ENCODE results near the gene SVOPL. TPM values are rescaled to one million over a fixed set of nuclear protein-coding genes. Genes with fewer than 3 reads are reported as not detected.

The SVOPL gene
- total RNA-seq, 1 donor from 2014 or later = 0.09 TPM

DNA sequence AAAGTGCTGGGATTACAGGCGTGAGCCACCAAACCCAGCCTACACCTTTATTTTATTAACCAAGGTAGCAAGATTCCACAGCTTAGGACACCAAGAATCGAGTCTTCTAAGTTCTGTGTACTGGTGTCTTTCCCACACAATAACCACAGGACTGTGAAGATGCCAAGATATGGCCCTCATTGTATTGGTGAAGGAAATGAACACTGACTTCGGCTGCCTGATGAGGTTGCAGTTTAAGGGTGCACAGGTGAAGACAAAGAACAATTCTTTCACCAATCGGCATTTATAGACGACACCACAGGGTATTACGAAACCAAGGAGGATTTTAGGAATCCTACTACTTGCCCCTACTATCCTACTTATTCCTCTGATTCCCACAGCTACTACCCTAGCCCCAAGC, 47.5 kb upstream of the SVOPL start:
- H3K4me1 Mint-ChIP-seq = peaks cover 29% of the 10 kb centered on the region

DNA sequence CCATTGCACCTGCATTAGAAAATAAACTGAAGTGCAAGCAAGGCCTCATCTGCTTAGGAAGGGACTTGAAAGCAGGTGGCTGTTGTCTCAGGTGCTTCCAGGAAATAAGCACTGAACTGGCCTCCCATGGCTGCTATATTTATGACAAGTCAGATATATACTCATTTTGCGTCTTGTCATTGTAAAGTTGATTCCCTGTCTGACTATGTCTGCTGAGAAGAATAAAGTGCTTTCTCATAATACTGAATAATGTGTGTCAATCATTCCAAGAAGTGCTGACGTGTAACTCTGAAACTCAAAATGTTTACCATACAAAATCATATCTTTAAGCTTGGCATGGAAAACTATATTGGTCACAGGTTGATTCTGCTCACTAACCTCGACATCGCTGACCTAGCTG, 44.9 kb upstream of the SVOPL start:
- H3K9ac ChIP-seq = no peak overlapping the region
- no peaks in the 10 kb centered on the region for H4K20me1 ChIP-seq (ENCODE audit: low read depth)
- Mint-ChIP-seq H3K36me3 (no peaks in the 10 kb centered on the region), H3K4me1 (peaks cover 16% of the 10 kb centered on the region), H3K27ac (no peak overlapping the region), H3K4me3 (no peak overlapping the region), H3K27me3 (ENCODE audit: insufficient read depth, low read depth) (peaks cover 17% of the 10 kb centered on the region), H3K9me3 (peaks cover 3% of the 10 kb centered on the region)
- no peaks in the 10 kb centered on the region for H3K27me3 ChIP-seq
- H3K9me3 ChIP-seq (ENCODE audit: low read depth) = no peaks in the 10 kb centered on the region
- no peak for TF ChIP-seq EZH2 (IDR thresholded peaks at IDR 0.05)
- no peak for TF ChIP-seq EZH2phosphoT487 (IDR thresholded peaks at IDR 0.05)
- TF ChIP-seq, protein P1, sequence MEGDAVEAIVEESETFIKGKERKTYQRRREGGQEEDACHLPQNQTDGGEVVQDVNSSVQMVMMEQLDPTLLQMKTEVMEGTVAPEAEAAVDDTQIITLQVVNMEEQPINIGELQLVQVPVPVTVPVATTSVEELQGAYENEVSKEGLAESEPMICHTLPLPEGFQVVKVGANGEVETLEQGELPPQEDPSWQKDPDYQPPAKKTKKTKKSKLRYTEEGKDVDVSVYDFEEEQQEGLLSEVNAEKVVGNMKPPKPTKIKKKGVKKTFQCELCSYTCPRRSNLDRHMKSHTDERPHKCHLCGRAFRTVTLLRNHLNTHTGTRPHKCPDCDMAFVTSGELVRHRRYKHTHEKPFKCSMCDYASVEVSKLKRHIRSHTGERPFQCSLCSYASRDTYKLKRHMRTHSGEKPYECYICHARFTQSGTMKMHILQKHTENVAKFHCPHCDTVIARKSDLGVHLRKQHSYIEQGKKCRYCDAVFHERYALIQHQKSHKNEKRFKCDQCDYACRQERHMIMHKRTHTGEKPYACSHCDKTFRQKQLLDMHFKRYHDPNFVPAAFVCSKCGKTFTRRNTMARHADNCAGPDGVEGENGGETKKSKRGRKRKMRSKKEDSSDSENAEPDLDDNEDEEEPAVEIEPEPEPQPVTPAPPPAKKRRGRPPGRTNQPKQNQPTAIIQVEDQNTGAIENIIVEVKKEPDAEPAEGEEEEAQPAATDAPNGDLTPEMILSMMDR (IDR thresholded peaks at IDR 0.05) = no peak
- DNase-seq (ENCODE audit: low spot score) = no peak
- no peak overlapping the region for H2AFZ ChIP-seq (replicated peaks)
- no peak overlapping the region for H3K4me2 ChIP-seq
- H3K4me1 ChIP-seq = no peaks in the 10 kb centered on the region
- H3K79me2 ChIP-seq (ENCODE audit: low read depth) = no peaks in the 10 kb centered on the region
- H3F3A ChIP-seq (ENCODE audit: low read depth) = no peaks in the 10 kb centered on the region
- H3K4me3 ChIP-seq = no peak overlapping the region
- H3K27ac ChIP-seq = no peak overlapping the region
- H3K36me3 ChIP-seq = no peaks in the 10 kb centered on the region

More for the DNA sequence above, 47.5 kb upstream of the SVOPL start:
- TF ChIP-seq EZH2 (IDR thresholded peaks at IDR 0.05) = no peak
- TF ChIP-seq, protein P1 (IDR thresholded peaks at IDR 0.05) = no peak
- TF ChIP-seq EZH2phosphoT487 (IDR thresholded peaks at IDR 0.05) = no peak
- Histone ChIP-seq H3K36me3 (no peaks in the 10 kb centered on the region), H3K27me3 (no peaks in the 10 kb centered on the region), H2AFZ (replicated peaks) (no peak overlapping the region), H3K4me1 (peaks cover 10% of the 10 kb centered on the region), H3K9ac (no peak overlapping the region), H3F3A (ENCODE audit: low read depth) (peaks cover 7% of the 10 kb centered on the region), H3K9me3 (ENCODE audit: low read depth) (no peaks in the 10 kb centered on the region), H4K20me1 (ENCODE audit: low read depth) (no peaks in the 10 kb centered on the region), H3K4me2 (no peak overlapping the region), H3K79me2 (ENCODE audit: low read depth) (no peaks in the 10 kb centered on the region), H3K27ac (no peak overlapping the region), H3K4me3 (no peak overlapping the region)
- H3K4me3 Mint-ChIP-seq = no peak overlapping the region
- H3K36me3 Mint-ChIP-seq = no peaks in the 10 kb centered on the region
- no peak for DNase-seq (ENCODE audit: low spot score)
- H3K9me3 Mint-ChIP-seq = peaks cover 4% of the 10 kb centered on the region
- H3K27ac Mint-ChIP-seq = no peak overlapping the region
- H3K27me3 Mint-ChIP-seq (ENCODE audit: insufficient read depth, low read depth) = peaks cover 19% of the 10 kb centered on the region

- no peak overlapping the region for H3K4me3 Mint-ChIP-seq
- no peaks in the 10 kb centered on the region for H3F3A ChIP-seq (ENCODE audit: low read depth)
- no peak for DNase-seq (ENCODE audit: low spot score)
Measured at GRCh38 chr7:138745189-138745588, 44.0 kb upstream of the SVOPL start.

More at GRCh38 chr7:138745189-138745588, 44.0 kb upstream of the SVOPL start:
- no peaks in the 10 kb centered on the region for H4K20me1 ChIP-seq (ENCODE audit: low read depth)
- H2AFZ ChIP-seq (replicated peaks) = no peak overlapping the region
- Mint-ChIP-seq H3K27ac (no peak overlapping the region), H3K27me3 (ENCODE audit: insufficient read depth, low read depth) (peaks cover 13% of the 10 kb centered on the region), H3K36me3 (no peaks in the 10 kb centered on the region), H3K9me3 (peaks cover 3% of the 10 kb centered on the region), H3K4me1 (peaks cover 8% of the 10 kb centered on the region)
- H3K36me3 ChIP-seq = no peaks in the 10 kb centered on the region
- H3K9ac ChIP-seq = no peak overlapping the region
- no peaks in the 10 kb centered on the region for H3K4me1 ChIP-seq
- H3K4me2 ChIP-seq = no peak overlapping the region
- no peak overlapping the region for H3K27ac ChIP-seq
- no peaks in the 10 kb centered on the region for H3K27me3 ChIP-seq
- no peaks in the 10 kb centered on the region for H3K9me3 ChIP-seq (ENCODE audit: low read depth)
- H3K4me3 ChIP-seq = no peak overlapping the region
- H3K79me2 ChIP-seq (ENCODE audit: low read depth) = no peaks in the 10 kb centered on the region
- TF ChIP-seq, protein P1 (IDR thresholded peaks at IDR 0.05) = no peak
- TF ChIP-seq EZH2 (IDR thresholded peaks at IDR 0.05) (no peak), EZH2phosphoT487 (IDR thresholded peaks at IDR 0.05) (no peak)

All from neural progenitor cell (in vitro differentiated cells).